Right atrium auricular region (tissue), 2 donors: Measurements from ENCODE around the gene THSD4. TPM values are rescaled to one million over a fixed set of nuclear protein-coding genes. Genes with fewer than 3 reads are reported as not detected.

Experiments
- DNase-seq: peaks from one replicate; pipeline ENCODE4 v3.0.0-alpha.2; 2019; ENCODE audit warnings: low spot score
- H3K27ac ChIP-seq, 2 donors: fragments of 200-600 bp; sonication (generic); 1 replicate in 1 of 2; 2 replicates in 1 of 2; pipeline ENCODE4 v1.5.1; 2016 to 2019
- H3K27me3 ChIP-seq, 2 donors: fragments of 200-600 bp; sonication (generic); one replicate each; pipeline versions ENCODE4 v1.5.1 to v1.6.0; 2017 to 2019
- H3K36me3 ChIP-seq: fragments of 200-600 bp; sonication (generic); one replicate; pipeline ENCODE4 v1.5.1; 2016
- H3K4me1 ChIP-seq, 2 donors: fragments of 200-600 bp; sonication (generic); one replicate each; pipeline versions ENCODE4 v1.5.1 to v1.6.0; 2017 to 2019
- H3K4me3 ChIP-seq, 2 donors: fragments of 200-600 bp; sonication (generic); 1 replicate in 1 of 2; 2 replicates in 1 of 2; pipeline ENCODE4 v1.5.1; 2017 to 2019; ENCODE audit warnings: mild to moderate bottlenecking in 1 of 2, moderate library complexity in 1 of 2
- H3K9me3 ChIP-seq, 2 donors: fragments of 200-600 bp; sonication (generic); one replicate each; pipeline ENCODE4 v1.5.1; 2019
- CTCF ChIP-seq, 2 donors: fragments of 200-600 bp; sonication (generic); IDR thresholded peaks; one replicate each; pipeline ENCODE4 v1.5.1; 2019; ENCODE audit warnings: antibody characterized with exemption in 2 of 2
- total RNA-seq, 2 donors: library from RNA; depleted of rRNA; stranded (reverse); fragments of >200 nt; gene quantifications; one replicate each; pipeline ENCODE4 v1.1.0, GENCODE V29; 2016

The THSD4 gene
- total RNA-seq, 2 donors from 2014 or later = 41.2 to 85.3 TPM

DNA sequence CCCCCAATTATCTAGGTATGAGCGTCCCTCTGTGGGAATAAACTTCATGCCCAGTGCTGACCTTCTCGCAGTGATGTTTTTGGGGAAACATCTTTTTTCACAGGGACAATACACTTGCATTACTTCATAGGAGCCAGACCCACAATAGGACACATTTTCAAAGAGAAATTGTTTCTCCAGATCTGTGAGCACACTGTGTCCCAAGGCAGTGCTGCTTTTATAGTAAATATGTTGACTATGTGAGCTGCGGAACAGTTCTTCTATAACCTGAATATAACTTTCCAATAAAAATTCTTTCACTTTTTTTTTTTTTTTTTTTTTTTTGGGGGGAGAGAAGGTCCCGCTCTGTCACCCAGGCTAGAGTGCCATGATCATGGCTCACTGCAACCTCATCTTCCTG is 17.4 kb upstream of the THSD4 start:
- Histone ChIP-seq H3K27me3 (no peaks in the 10 kb centered on the region), H3K27ac (no peak overlapping the region), H3K4me1 (no peaks in the 10 kb centered on the region), H3K9me3 (no peaks in the 10 kb centered on the region), H3K36me3 (no peaks in the 10 kb centered on the region), H3K4me3 (no peak overlapping the region)
- no peak for DNase-seq
- no peak for TF ChIP-seq CTCF (IDR thresholded peaks at IDR 0.05)

DNA sequence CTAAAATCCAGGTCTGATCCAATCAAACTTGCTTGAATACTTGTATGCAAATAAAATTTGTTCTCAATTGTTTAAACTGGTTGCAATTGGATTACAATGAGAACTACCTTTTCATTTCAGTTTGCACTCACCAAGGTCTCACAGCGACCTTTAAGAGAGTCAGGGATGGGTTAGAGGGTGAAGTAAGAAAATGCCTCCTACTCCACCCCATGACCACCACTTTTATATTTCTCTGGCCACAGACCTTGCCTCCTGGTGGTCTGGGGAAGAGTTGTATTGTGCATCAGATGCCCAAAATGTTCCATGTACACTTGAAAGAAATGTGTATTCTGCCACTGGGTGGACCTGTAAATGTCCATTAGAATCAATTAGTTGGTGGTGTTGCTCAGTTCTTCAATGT is 16.4 kb upstream of the THSD4 start:
- no peak for DNase-seq
- no peaks in the 10 kb centered on the region for H3K9me3 ChIP-seq
- no peaks in the 10 kb centered on the region for H3K27me3 ChIP-seq
- TF ChIP-seq CTCF (IDR thresholded peaks at IDR 0.05) = no peak
- no peak overlapping the region for H3K27ac ChIP-seq
- H3K36me3 ChIP-seq = no peaks in the 10 kb centered on the region
- H3K4me3 ChIP-seq = no peak overlapping the region
- H3K4me1 ChIP-seq = no peaks in the 10 kb centered on the region

DNA sequence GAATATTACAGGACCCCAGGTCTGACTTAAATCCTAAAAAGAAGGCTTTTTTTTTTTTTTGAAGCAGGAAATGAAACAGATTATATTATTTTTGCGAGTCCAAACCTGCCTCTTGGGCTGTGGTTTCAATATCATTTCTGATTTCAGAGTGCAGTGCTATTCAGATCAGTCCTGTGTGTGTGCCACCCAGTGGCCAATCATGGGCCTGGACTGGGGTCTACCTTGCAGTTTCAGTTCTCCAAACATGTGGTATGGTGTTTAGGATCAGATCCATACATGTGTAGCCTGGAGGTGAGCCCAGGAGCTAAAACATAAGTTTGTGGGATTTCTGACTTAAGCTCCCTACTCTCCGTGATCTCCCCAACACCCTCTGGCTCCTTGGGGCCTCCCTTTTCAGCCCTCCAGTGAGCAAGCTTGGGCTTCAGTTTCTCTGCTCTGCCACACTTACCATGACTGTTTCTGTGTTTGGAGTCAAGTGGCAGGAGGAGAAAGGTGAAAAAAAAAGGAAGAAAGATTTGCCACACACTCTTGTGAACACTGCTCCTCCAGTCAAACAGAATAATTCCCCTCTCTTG is 12.1 kb upstream of the THSD4 start:
- Histone ChIP-seq H3K4me3 (no peak overlapping the region), H3K9me3 (no peaks in the 10 kb centered on the region), H3K27ac (no peak overlapping the region), H3K36me3 (no peaks in the 10 kb centered on the region), H3K4me1 (no peaks in the 10 kb centered on the region), H3K27me3 (no peaks in the 10 kb centered on the region)
- peak in 1 of 2 donors; percentile 57 for TF ChIP-seq CTCF (IDR thresholded peaks at IDR 0.05)
- peak; percentile 54 for DNase-seq

- no peak for DNase-seq
- H3K27me3 ChIP-seq = no peaks in the 10 kb centered on the region
These were observed 10.6 kb upstream of the THSD4 start for GRCh38 chr15:71104636-71105035.

GRCh38 chr15:71105444-71105843 is 9.8 kb upstream of the THSD4 start:
- no peak overlapping the region for H3K4me3 ChIP-seq
- H3K36me3 ChIP-seq = no peaks in the 10 kb centered on the region
- DNase-seq = no peak
- no peaks in the 10 kb centered on the region for H3K27me3 ChIP-seq
- no peaks in the 10 kb centered on the region for H3K4me1 ChIP-seq
- no peak for TF ChIP-seq CTCF (IDR thresholded peaks at IDR 0.05)
- H3K27ac ChIP-seq = no peak overlapping the region
- no peaks in the 10 kb centered on the region for H3K9me3 ChIP-seq

More at GRCh38 chr15:71104636-71105035, 10.6 kb upstream of the THSD4 start:
- Histone ChIP-seq H3K36me3 (no peaks in the 10 kb centered on the region), H3K27ac (no peak overlapping the region), H3K4me1 (no peaks in the 10 kb centered on the region), H3K9me3 (no peaks in the 10 kb centered on the region), H3K4me3 (no peak overlapping the region)
- TF ChIP-seq CTCF (IDR thresholded peaks at IDR 0.05) = no peak
